Stomach (tissue), 4 donors: ENCODE data around the gene RBMS3.

ENCODE experiments used
- EP300 ChIP-seq: sonication (generic); formaldehyde crosslinking; IDR thresholded peaks from one replicate; pipeline ENCODE4 v1.6.1; 2017; ENCODE audit warnings: antibody characterized with exemption
- POLR2A ChIP-seq, 4 donors: fragments of 450-650 bp; IDR thresholded peaks; one replicate each; pipeline ENCODE4 v1.6.1; 2016; ENCODE audit warnings: antibody characterized with exemption in 4 of 4, control low read depth in 2 of 4, mild to moderate bottlenecking in 1 of 4, moderate library complexity in 1 of 4
- POLR2AphosphoS5 ChIP-seq, 3 donors: sonication (generic); formaldehyde crosslinking; IDR thresholded peaks; one replicate each; pipeline ENCODE4 v1.6.1; 2016; ENCODE audit warnings: antibody characterized with exemption in 3 of 3
- TF ChIP-seq, protein P1 (sequence below), 7 experiments: fragments of 450-650 bp in 4 of 7; fragments of 200-600 bp in 3 of 7; sonication (generic) in 3 of 7; IDR thresholded peaks; one replicate each; pipeline ENCODE4 v1.5.1; 2016 to 2019; ENCODE audit warnings: antibody characterized with exemption in 7 of 7, control low read depth in 2 of 7, mild to moderate bottlenecking in 1 of 7

DNA sequence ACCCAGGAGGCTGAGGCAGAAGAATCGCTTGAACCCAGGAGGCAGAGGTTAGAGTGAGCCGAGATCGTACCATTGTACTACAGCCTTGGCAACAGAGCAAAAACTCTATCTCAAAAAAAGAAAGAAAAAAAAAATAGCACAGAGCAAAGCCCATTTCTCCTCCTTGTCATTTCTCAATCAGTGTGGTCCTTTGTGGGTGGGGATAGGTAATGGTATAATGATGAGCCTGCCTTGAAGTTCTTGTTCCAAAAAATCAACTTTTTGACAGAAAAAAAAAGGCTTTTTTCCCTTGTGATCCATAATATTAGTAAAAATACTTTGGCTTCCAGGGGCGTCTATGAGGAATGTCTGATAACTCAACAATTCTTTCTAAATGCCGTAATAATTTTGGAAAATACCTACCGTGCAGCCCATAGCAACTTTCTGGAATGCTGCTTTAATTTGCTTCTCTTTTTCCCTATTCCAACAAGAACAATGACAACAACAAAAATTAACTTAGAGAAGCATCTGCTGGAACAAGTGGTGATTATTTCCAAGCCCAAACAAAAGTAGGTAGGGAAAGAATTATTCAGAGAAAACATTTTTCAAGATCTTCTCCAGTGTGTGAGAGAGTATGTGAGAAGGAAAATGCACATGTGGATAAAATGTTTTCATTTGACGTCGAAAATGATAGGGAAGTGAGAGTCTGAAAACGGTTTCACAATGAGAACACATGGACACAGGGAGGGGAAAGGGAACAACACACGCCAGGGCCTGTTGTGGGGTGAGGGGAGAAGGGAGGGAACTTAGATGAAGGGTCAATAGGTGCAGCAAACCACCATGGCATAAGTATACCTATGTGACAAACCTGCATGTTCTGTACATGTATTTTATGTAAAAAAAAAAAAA lies 337.8 kb downstream of the RBMS3 start:
- TF ChIP-seq, protein P1, sequence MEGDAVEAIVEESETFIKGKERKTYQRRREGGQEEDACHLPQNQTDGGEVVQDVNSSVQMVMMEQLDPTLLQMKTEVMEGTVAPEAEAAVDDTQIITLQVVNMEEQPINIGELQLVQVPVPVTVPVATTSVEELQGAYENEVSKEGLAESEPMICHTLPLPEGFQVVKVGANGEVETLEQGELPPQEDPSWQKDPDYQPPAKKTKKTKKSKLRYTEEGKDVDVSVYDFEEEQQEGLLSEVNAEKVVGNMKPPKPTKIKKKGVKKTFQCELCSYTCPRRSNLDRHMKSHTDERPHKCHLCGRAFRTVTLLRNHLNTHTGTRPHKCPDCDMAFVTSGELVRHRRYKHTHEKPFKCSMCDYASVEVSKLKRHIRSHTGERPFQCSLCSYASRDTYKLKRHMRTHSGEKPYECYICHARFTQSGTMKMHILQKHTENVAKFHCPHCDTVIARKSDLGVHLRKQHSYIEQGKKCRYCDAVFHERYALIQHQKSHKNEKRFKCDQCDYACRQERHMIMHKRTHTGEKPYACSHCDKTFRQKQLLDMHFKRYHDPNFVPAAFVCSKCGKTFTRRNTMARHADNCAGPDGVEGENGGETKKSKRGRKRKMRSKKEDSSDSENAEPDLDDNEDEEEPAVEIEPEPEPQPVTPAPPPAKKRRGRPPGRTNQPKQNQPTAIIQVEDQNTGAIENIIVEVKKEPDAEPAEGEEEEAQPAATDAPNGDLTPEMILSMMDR (IDR thresholded peaks at IDR 0.05) = no peak
- TF ChIP-seq POLR2A (IDR thresholded peaks at IDR 0.05) (no peak), EP300 (no peak), POLR2AphosphoS5 (IDR thresholded peaks at IDR 0.05) (no peak)
